Measurements from ENCODE around the gene PLEKHA1.

GRCh38 chr10:122341141-122341810, 33.2 kb upstream of the PLEKHA1 start:
- TF ChIP-seq CTCF (IDR thresholded peaks at IDR 0.05; ENCODE audit: poor library complexity) (no peak), EZH2phosphoT487 (IDR thresholded peaks at IDR 0.05; ENCODE audit: low read depth, severe bottlenecking, unreplicated experiment) (no peak)
